MV-4-11 (cell line): Measurements from ENCODE around the gene GUCY1A2.
"Not testable (repeated sequence)": the region's sequence is repeated elsewhere in the genome, so short reads cannot be mapped to it uniquely, and the experiment has no call there.

Experiments used
- DNase-seq: peaks from one replicate; lab custom pipeline; 2025; lab: John Stamatoyannopoulos, UW

Gene GUCY1A2

GRCh38 chr11:106840947-106841346 lies 177.3 kb downstream of the GUCY1A2 start:
- DNase-seq: no peak

GRCh38 chr11:106840146-106840545 lies 178.1 kb downstream of the GUCY1A2 start:
- no peak for DNase-seq

GRCh38 chr11:106834567-106834966 lies 183.7 kb downstream of the GUCY1A2 start:
- no peak for DNase-seq

GRCh38 chr11:106828976-106829375 lies 189.3 kb downstream of the GUCY1A2 start:
- no peak for DNase-seq

GRCh38 chr11:106828576-106828975 lies 189.7 kb downstream of the GUCY1A2 start:
- DNase-seq: no peak

GRCh38 chr11:106827687-106828086 lies 190.6 kb downstream of the GUCY1A2 start:
- DNase-seq: no peak

GRCh38 chr11:106826558-106826957 lies 191.7 kb downstream of the GUCY1A2 start:
- not testable (repeated sequence) for DNase-seq

- DNase-seq: no peak
These were observed 196.4 kb downstream of the GUCY1A2 start for GRCh38 chr11:106821826-106822225.

- DNase-seq: no peak
These were observed 197.0 kb downstream of the GUCY1A2 start for GRCh38 chr11:106821291-106821690.

- DNase-seq: no peak
These were observed 199.8 kb downstream of the GUCY1A2 start for GRCh38 chr11:106818443-106818842.

GRCh38 chr11:106815209-106815608 lies 203.1 kb downstream of the GUCY1A2 start:
- no peak for DNase-seq

- no peak for DNase-seq
These were observed 204.5 kb downstream of the GUCY1A2 start for GRCh38 chr11:106813806-106814205.

GRCh38 chr11:106794058-106794457 lies 224.2 kb downstream of the GUCY1A2 start:
- no peak for DNase-seq

- no peak for DNase-seq
These were observed 228.9 kb downstream of the GUCY1A2 start for GRCh38 chr11:106789406-106789805.

- no peak for DNase-seq
These were observed 230.8 kb downstream of the GUCY1A2 start for GRCh38 chr11:106787454-106787853.

- DNase-seq: no peak
These were observed 232.2 kb downstream of the GUCY1A2 start for GRCh38 chr11:106785913-106786650.

- DNase-seq: not testable (repeated sequence)
These were observed 241.0 kb downstream of the GUCY1A2 start for GRCh38 chr11:106777302-106777701.

- DNase-seq: no peak
These were observed 247.7 kb downstream of the GUCY1A2 start for GRCh38 chr11:106770489-106771085.

GRCh38 chr11:106765469-106766258 lies 252.6 kb downstream of the GUCY1A2 start:
- no peak for DNase-seq

GRCh38 chr11:106763501-106763900 lies 254.8 kb downstream of the GUCY1A2 start:
- no peak for DNase-seq

GRCh38 chr11:106761745-106762144 lies 256.5 kb downstream of the GUCY1A2 start:
- no peak for DNase-seq

- no peak for DNase-seq
These were observed 257.0 kb downstream of the GUCY1A2 start for GRCh38 chr11:106761240-106761639.

- DNase-seq: no peak
These were observed 270.2 kb downstream of the GUCY1A2 start for GRCh38 chr11:106748059-106748458.
